ENCODE results near the gene MYH11.
"Not testable (repeated sequence)": the region's sequence is repeated elsewhere in the genome, so short reads cannot be mapped to it uniquely, and the experiment has no call there.

MYH11 gene

GRCh38 chr16:15742716-15743115 lies 114.1 kb downstream of the MYH11 start:
- DNase-seq: no peak

DNA sequence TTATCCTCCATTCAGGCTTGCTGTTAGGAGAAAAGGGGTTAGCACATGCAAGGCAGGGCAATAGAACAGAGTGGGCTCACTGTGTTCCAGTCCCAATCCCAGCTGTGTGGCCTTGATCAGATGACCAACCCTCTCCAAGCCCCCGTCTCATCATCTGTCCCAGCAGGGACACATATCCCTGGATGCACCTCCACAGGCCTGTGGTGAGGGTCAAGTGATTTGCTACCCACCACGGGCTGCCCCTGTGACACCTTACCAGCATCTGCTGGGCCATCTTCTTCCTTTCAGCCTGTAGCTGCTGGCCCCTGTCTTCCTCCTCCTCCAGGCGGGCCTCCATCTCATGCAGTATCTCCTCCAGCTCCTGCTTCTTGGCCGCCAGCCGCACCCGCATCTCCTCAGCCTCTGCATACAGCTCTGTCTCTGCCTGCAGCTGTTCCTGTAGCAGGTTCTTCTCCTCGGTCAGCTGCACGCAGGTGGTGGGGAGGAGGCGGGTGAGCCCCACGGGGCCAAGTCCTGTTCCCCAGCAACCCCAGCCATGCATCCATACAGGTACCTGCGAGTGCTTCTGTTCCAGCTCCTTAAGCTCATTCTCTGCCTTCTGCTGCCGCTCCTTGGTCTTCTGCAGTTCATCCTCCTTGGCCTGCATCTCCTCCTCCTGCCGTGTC lies 115.5 kb downstream of the MYH11 start:
- DNase-seq: no peak

- DNase-seq: no peak
Observed at GRCh38 chr16:15739950-15740349, 116.9 kb downstream of the MYH11 start.

GRCh38 chr16:15739464-15739863 lies 117.4 kb downstream of the MYH11 start:
- DNase-seq: no peak

GRCh38 chr16:15737140-15737644 lies 119.6 kb downstream of the MYH11 start:
- DNase-seq: no peak

GRCh38 chr16:15736529-15736928 lies 120.3 kb downstream of the MYH11 start:
- no peak for DNase-seq

DNA sequence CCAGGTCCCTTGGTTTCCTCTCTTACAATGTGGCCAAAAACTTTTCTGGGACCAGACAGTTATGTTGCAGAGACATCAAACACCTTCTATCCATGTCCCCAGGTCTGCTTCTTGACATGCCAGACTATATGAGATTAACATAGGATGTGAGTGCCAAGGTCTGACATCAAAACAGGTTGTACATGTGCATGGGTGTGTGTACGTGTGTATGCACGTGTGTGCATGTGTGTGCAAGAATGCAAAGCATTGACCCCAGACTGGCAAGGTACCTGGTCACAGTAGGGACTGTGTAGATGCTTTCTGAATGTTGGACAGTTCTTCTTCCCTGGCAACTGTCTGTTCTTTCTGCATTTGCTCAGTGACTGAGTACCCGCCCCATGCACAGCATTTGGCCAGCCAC lies 121.2 kb downstream of the MYH11 start:
- no peak for DNase-seq

GRCh38 chr16:15732416-15732815 lies 124.4 kb downstream of the MYH11 start:
- no peak for DNase-seq

DNA sequence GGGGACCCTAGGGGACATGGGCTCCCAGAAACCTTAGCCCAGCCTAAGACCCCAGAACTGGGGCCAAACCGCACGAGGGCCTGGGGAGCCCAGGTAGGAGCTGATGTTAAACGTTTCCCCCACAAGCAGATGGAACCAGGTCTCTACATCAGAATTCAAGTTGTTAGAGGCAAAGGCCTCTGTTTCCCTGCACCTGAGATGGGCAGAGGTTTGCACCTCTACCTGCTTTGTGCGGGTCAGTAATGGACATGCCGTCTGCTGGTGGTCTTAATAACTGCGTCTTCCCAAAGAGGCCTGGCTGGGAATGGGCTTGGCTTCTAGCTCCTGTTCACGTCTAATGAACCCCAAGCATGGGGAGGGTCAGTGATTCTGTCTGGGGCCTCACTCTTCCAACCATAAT lies 127.7 kb downstream of the MYH11 start:
- no peak for DNase-seq

DNA sequence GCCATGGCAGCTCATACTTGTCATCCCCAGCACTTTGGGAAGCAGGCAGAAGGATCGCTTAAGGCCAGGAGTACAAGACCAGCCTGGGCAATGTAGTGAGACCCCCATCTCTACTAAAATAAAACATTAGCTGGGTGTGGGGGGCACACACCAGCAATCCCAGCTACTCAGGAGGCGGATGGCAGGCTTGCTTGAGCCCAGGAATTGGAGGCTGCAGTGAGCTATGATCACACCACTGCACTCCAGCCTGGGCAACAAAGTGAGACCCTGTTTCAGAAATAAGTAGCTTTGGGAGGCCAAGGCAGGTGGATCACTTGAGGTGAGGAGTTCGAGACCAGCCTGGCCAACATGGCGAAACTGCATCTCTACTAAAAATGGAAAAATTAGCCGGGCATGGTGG lies 129.1 kb downstream of the MYH11 start:
- not testable (repeated sequence) for DNase-seq

DNA sequence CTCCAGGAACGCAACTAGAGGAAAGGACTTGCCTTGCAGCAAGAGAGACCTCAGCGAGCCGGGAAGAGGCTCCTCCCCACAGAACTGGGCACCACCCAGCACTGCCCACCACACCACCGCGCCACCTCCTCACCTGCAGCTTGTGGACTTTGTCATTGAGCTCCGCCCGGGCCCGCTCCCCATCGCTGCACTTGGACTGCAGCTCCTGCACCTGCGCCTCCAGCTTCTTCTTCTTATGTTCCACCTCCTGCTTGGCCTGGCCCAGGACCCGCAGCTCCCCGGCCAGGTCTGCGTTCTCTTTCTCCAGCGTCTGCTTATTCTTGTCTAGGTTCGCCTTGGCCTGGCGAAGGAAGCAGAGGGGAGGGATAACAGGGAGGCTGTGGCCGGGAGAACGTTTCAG lies 130.1 kb downstream of the MYH11 start:
- no peak for DNase-seq

DNA sequence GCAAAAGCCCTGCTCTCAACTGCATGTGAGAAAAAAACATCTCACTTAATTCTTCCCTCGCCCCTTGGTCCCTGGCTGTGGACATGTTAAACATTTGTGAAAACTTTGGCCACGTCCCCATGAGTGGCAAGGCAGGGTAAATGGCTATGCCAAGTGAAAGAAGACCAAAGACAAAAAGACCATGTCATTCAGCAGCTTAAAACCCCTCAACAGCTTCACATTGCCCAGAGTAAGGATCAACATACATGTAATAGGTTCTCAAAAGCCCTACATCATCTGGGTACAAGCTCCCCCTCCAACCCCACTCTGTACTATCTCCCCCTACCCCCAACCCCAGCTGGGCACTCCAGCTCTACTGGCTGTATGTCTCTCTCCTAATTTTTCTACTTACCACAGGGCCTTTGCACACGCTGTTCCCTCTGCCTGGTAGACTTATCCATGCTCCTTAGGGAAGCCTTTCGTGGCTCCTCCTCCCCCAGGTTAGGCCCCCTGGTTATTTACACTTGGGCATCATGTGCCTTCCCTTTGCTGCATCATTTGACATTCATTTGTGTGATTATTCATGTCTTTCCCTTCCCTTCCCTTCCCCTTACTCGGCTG lies 131.1 kb downstream of the MYH11 start:
- no peak for DNase-seq

GRCh38 chr16:15723808-15724207 lies 133.0 kb downstream of the MYH11 start:
- no peak for DNase-seq

- no peak for DNase-seq
Observed at GRCh38 chr16:15721018-15721417, 135.8 kb downstream of the MYH11 start.

DNA sequence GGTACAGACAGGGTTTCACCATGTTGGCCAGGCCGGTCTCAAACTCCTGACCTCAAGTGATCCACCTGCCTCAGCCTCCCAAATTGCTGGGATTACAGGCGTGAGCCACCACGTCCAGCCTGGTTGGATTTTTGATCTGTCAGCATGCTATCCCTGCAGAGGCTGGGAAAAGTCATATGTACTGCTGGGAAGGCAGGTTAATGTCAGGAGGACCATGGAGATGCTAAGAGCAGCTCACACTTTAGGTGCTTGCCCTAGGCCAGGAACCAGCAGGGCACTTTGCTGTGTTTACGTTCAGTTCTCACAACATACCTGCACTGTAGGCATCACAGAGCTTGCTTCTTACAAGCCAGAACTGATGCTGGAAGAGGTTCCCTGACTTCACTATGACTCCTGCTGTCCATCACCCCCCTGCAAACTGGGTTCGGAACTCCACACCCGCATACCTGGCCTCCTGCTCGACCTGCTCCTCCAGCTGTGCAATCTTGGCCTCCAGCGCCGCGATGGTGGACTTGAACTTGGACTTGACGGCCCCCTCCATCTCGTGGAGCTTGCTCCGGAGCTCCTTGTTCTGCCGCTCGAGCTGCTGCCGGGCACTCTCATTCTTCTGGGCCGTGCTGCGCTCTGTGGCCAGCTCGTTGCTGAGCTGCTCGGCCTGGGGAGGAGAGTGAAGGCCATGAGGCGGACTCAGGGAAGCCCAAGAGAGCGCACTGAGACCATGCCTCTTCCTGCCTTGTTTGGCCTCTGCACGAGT lies 140.0 kb downstream of the MYH11 start:
- no peak for DNase-seq

DNA sequence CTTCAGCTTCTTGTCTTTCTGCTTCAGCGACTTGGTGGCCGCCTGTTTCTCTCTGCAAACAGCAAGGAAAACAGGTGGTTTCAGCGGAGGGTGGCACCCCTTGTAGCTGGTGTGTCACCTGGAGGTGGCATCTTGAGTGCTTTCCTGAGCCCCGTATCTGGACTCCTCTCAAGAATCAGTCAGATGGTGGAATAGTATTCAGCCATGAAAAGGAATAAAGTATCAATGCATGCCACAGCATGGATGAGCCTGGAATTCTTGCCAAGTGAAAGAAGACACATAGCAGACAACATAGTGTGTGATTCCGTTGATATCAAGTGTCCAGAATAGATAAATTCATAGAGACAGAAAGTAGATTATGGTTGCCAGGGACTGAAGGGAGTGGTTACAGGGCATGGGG lies 141.6 kb downstream of the MYH11 start:
- DNase-seq: no peak

GRCh38 chr16:15714393-15715172 lies 142.2 kb downstream of the MYH11 start:
- no peak for DNase-seq

DNA sequence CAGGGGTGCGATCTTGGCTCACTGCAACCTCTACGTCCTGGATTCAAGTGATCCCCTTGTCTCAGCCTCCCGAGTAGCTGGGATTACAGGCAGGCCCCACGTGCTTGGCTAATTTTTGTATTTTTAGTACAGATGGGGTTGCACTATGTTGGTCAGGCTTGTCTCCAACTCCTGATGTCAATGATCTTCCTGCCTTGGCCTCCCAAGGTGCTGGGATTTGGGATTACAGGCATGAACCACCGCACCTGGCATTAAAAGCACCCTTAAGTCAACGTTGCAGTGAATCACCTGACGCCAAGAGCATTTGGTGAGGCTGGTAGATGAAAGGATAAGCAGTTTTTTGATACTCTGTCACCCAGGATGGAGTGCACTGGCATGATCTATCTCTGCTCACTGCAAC lies 147.8 kb downstream of the MYH11 start:
- DNase-seq: no peak

DNA sequence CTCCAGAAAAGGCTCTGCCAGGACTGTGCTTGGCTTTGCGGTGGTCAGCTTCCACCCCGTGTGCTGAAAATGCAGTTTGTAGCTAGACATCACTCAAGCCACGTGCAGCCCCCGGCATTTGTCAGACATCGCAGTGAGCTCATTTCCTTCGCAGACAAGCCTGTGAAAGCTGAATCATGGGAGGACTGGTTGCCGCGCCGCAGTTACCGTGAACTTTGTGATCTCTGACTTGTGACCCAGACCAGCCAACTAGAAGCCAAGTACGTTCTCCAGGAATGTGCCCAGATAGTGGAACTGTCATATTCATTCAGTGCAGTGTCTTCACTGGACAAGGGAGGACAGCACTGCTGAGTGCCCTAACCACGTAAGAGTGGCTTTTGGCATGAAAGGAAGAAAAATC lies 148.7 kb downstream of the MYH11 start:
- no peak for DNase-seq

- DNase-seq: no peak
Observed at GRCh38 chr16:15707332-15707731, 149.5 kb downstream of the MYH11 start.

DNA sequence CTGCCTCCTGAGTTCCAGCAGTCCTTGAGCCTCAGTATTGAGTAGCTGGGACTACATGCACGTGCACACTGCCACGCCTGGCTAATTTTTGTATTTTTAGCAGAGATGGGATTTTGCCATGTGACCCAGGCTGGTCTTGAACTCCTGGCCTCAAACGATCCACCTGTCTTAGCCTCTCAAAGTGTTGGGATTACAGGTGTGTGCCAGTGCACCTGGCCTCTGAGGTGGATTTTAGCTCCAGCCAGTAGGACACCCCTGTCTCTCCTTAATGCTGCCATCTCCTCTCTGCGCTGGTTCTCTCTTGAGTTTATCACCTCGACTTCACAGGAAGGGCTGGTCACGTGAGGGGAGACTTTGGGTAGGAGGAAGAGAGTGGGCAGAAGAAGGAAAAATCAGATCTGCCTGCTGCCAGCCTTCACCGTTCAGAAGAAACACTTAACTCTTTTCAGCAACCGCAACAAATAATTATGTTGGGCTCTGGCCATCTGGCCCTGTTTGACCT lies 151.7 kb downstream of the MYH11 start:
- no peak for DNase-seq

- DNase-seq: peak; percentile 32 to 47
Observed at GRCh38 chr16:15704545-15704987, 152.3 kb downstream of the MYH11 start.

Measured in AML-193 (cell line).